Peyer's patch (tissue), 4 donors: ENCODE results near the gene MEIS1.

ENCODE experiments used
- POLR2A ChIP-seq, 2 donors: fragments of 450-650 bp; IDR thresholded peaks; one replicate each; pipeline ENCODE4 v1.5.1; 2017; ENCODE audit warnings: antibody characterized with exemption in 2 of 2, mild to moderate bottlenecking in 2 of 2, moderate library complexity in 2 of 2
- TF ChIP-seq, protein P1 (sequence below), 6 experiments: fragments of 450-650 bp in 4 of 6; fragments of 200-600 bp in 2 of 6; sonication (generic) in 1 of 6; IDR thresholded peaks; one replicate each; pipeline ENCODE4 v1.5.1; 2017 to 2019; ENCODE audit warnings: antibody characterized with exemption in 6 of 6, mild to moderate bottlenecking in 3 of 6, moderate library complexity in 1 of 6

DNA sequence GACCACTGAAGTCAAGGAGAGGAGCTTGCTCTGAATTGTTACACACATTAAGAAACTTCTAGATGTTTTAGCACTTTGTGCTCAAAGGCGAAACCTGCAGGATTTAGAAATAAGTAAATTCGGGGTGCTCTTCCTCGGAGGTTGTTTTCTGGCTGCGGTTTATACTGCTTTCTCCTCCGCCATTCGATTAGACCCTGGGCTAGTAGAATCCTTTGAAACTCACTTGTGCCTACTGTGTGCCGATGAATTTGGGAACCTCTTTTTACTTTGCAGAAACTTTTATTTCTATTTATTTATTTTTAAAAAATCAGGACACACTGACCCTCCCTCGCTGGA, 3.5 kb downstream of the MEIS1 start:
- no peak for TF ChIP-seq POLR2A (IDR thresholded peaks at IDR 0.05)
- TF ChIP-seq, protein P1, sequence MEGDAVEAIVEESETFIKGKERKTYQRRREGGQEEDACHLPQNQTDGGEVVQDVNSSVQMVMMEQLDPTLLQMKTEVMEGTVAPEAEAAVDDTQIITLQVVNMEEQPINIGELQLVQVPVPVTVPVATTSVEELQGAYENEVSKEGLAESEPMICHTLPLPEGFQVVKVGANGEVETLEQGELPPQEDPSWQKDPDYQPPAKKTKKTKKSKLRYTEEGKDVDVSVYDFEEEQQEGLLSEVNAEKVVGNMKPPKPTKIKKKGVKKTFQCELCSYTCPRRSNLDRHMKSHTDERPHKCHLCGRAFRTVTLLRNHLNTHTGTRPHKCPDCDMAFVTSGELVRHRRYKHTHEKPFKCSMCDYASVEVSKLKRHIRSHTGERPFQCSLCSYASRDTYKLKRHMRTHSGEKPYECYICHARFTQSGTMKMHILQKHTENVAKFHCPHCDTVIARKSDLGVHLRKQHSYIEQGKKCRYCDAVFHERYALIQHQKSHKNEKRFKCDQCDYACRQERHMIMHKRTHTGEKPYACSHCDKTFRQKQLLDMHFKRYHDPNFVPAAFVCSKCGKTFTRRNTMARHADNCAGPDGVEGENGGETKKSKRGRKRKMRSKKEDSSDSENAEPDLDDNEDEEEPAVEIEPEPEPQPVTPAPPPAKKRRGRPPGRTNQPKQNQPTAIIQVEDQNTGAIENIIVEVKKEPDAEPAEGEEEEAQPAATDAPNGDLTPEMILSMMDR (IDR thresholded peaks at IDR 0.05), result no peak
